Ascending aorta (tissue), 2 donors: Measurements from ENCODE around the gene CKMT1A. TPM values are rescaled to one million over a fixed set of nuclear protein-coding genes. Genes with fewer than 3 reads are reported as not detected.
"Not testable (repeated sequence)": the region's sequence is repeated elsewhere in the genome, so short reads cannot be mapped to it uniquely, and the experiment has no call there.

Experiments
- DNase-seq, 2 donors: peaks; one replicate each; pipeline ENCODE4 v3.0.0-alpha.2; 2019; ENCODE audit warnings: low spot score in 2 of 2
- H3K27ac ChIP-seq, 2 donors: fragments of 200-600 bp; sonication (generic); one replicate each; pipeline ENCODE4 v1.5.1; 2016 to 2017; ENCODE audit warnings: mild to moderate bottlenecking in 1 of 2
- H3K27me3 ChIP-seq: fragments of 200-600 bp; sonication (generic); one replicate; pipeline ENCODE4 v1.5.1; 2017
- H3K36me3 ChIP-seq, 2 donors: fragments of 200-600 bp; sonication (generic); one replicate each; pipeline ENCODE4 v1.5.1; 2016
- H3K4me1 ChIP-seq, 2 donors: fragments of 200-600 bp; sonication (generic); one replicate each; pipeline ENCODE4 v1.5.1; 2016 to 2017; ENCODE audit warnings: mild to moderate bottlenecking in 1 of 2
- H3K4me3 ChIP-seq, 2 donors: fragments of 200-600 bp; sonication (generic); one replicate each; pipeline ENCODE4 v1.5.1; 2016 to 2017; ENCODE audit warnings: mild to moderate bottlenecking in 1 of 2
- H3K9me3 ChIP-seq, 2 donors: fragments of 200-600 bp; sonication (generic); one replicate each; pipeline ENCODE4 v1.5.1; 2016
- CTCF ChIP-seq, 3 experiments: fragments of 200-600 bp in 2 of 3; fragments of 450-650 bp in 1 of 3; sonication (generic) in 2 of 3; IDR thresholded peaks; one replicate each; pipeline ENCODE4 v1.5.1; 2016 to 2019; ENCODE audit warnings: antibody characterized with exemption in 3 of 3, mild to moderate bottlenecking in 1 of 3, moderate library complexity in 1 of 3
- intact Hi-C: fragments of 100-400 bp; cut with DNase I; formaldehyde crosslinking; loops from one replicate; pipeline ENCODE4 v1.15.1; 2023
- total RNA-seq: library from RNA; depleted of rRNA; stranded (reverse); fragments of >200 nt; gene quantifications from one replicate; pipeline ENCODE4 v1.1.0, GENCODE V29; 2016

The CKMT1A gene
- total RNA-seq, 1 donor from 2014 or later, result not detected

GRCh38 chr15:43746245-43746902 lies 52.7 kb downstream of the CKMT1A start, which contains the start of gene PDIA3:
Gene PDIA3, plus strand, starts transcription at chr15:43746438. Its CDS starts 102 bp downstream, at chr15:43746540.
- not testable (repeated sequence) for H3K36me3 ChIP-seq, H3K27me3 ChIP-seq, H3K9me3 ChIP-seq
- TF ChIP-seq CTCF (IDR thresholded peaks at IDR 0.05), result peak in 2 of 3 experiments; percentile 6 to 19
- H3K27ac ChIP-seq, result peak within 1 kb of the TSS; percentile 95 to 99
- H3K4me3 ChIP-seq, result peak within 1 kb of the TSS; percentile 85 to 88
- peak; percentile 65 to 95 for DNase-seq
- intact Hi-C loops, result loop anchor here (1.0 kb wide), 1 partner anchor 46 kb away; the partner anchor contains the start of gene SERF2
- H3K4me1 ChIP-seq, result peaks cover 3 to 12% of the 10 kb centered on the region in 2 donors

GRCh38 chr15:43746903-43747309 lies 53.2 kb downstream of the CKMT1A start:
- Histone ChIP-seq H3K4me3 (peak overlapping the region; percentile 85 to 88), H3K4me1 (peaks cover 3 to 14% of the 10 kb centered on the region in 2 donors), H3K27ac (peak overlapping the region; percentile 95 to 99)
- not testable (repeated sequence) for H3K9me3 ChIP-seq, H3K36me3 ChIP-seq, DNase-seq, H3K27me3 ChIP-seq
- intact Hi-C loops, result loop anchor here (1.0 kb wide), 1 partner anchor 45 kb away; the partner anchor contains the start of gene SERF2

- Histone ChIP-seq H3K36me3 (peaks cover 0 to 9% of the 10 kb centered on the region in 2 donors), H3K9me3 (no peaks in the 10 kb centered on the region), H3K27ac (no peak overlapping the region), H3K4me1 (peaks cover 3 to 14% of the 10 kb centered on the region in 2 donors), H3K4me3 (peak overlapping the region in 1 of 2 donors; percentile 85), H3K27me3 (no peaks in the 10 kb centered on the region)
- intact Hi-C loops, result no loop called here
- DNase-seq, result no peak
- TF ChIP-seq CTCF (IDR thresholded peaks at IDR 0.05), result no peak
These were observed 54.7 kb downstream of the CKMT1A start for GRCh38 chr15:43748376-43748775.

Other genes starting within 250 kb of the CKMT1A start
- 34.6 TPM for gene TP53BP1, start 200.7 kb upstream of the CKMT1A start, total RNA-seq
- 19.9 TPM for gene MAP1A, start 176.3 kb upstream of the CKMT1A start, total RNA-seq
- gene PPIP5K1, start 103.7 kb upstream of the CKMT1A start, total RNA-seq, result 99.2 TPM
- gene CKMT1B, start 99.8 kb upstream of the CKMT1A start, total RNA-seq, result not detected
- gene STRC, start 75.1 kb upstream of the CKMT1A start, total RNA-seq, result not detected
- gene CATSPER2, start 45.0 kb upstream of the CKMT1A start, total RNA-seq, result 1.4 TPM
- gene PDIA3, start 52.6 kb downstream of the CKMT1A start, total RNA-seq, result 89.1 TPM
- 39.5 TPM for gene ELL3, start 83.1 kb downstream of the CKMT1A start, total RNA-seq
- gene SERF2, start 98.5 kb downstream of the CKMT1A start, total RNA-seq, result 733 TPM
- not detected for gene SERINC4, start 106.4 kb downstream of the CKMT1A start, total RNA-seq
- gene HYPK, start 106.7 kb downstream of the CKMT1A start, total RNA-seq, result 20.2 TPM
- 14.8 TPM for gene MFAP1, start 130.8 kb downstream of the CKMT1A start, total RNA-seq
- gene WDR76, start 133.1 kb downstream of the CKMT1A start, total RNA-seq, result 5.2 TPM